NCI-H146 treated with DMSO at 0.1 percent for 48 hours (cell line): ENCODE measurements around the gene ARHGAP22.
A peak's percentile ranks its signal among the peaks of the same experiment; 100 is the strongest.

ENCODE experiments used
- DNase-seq: peaks from one replicate; lab custom pipeline; 2025; ENCODE audit not compliant: unreplicated experiment; lab: John Stamatoyannopoulos, UW

Gene ARHGAP22

DNA sequence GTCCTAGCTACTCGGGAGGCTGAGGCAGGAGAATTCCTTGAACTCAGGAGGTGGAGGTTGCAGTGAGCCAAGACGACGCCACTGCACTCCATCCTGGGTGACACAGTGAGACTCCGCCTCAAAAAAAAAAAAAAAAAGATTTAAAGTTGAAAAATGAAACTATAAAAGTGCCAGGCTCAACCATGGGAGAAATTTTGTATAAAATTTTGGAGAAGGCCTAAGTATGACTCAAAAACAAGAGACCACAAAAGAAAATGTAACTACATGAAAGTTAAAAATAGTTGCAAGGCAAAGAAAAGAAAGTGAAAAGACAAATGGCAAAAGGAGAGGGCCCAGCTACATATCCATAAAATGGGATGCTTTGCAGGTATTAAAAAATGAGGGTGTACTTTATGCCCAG is 104.1 kb downstream of the ARHGAP22 start:
- no peak for DNase-seq

DNA sequence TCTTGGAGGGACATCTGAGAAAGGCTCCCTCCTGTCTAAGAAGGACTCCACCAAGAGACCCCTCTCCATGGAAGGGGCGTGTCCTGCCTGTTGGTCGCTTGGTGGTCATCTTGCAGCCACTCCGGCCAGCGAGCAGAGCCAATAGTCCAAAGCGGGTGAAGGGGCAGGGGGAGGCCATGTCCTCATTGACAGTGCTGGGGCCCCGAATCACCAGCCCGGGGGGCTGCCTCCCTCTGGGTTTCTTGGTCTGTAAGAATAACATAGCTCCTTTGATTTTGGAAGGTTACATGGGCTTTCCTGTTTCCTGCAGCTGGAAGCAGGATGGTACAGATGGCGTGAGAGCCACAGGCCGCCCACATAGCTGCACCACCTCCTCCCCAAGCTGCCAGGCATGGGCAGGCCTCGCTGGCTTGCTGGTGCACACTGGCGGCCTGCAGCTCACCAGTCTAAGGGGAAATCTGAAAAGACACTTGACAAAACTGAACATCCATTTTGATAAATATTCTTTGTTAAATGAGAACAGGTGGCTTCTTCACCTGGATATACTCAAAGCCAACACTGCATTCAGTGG is 105.8 kb downstream of the ARHGAP22 start:
- DNase-seq: no peak

DNA sequence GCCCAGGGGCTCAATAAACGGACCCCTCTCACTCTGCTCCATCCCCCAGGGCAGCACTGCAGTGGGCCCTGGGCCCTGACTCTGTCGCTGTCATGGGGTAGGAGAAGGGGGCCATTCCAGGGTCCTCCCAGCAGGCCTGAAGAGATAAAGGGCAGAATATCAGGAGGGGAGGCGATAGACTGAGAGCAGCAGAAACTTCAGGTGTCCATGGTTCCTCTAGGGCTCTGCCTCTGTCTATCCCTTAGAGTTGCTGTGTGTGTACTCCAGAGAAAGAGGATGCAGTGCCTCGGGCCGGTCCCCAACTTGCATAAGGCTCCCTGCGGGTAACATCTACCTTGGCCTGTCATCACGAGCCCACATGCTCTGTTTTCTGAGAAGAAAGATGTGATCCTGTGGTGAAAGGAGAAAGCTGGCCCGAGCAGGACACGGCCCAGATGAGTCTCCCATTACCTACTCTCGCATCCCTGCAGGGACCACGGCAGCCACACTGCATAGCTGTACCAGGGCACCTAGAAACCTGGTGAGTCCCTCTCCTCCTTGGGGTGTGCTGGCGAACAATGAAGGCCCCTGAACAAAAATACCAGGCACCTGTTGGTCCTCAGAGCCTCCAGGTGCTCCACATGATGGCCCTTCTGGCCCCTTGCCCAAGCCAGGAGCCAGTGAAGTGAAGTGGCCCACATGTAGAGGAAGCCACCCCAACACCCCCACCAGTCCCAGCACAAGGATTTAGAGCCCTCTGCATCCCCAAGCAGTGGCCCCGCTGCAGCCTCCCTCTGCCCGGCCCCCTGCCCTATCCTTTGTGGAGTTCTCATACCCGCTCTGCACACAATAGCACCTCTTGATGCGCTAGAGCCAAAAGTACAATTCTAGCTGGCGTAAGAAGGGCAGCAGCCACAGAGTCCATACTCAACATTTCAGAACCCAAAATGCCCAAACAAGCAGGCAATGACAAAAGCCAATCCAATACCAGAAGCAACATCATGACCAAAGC is 106.8 kb downstream of the ARHGAP22 start:
- no peak for DNase-seq

DNA sequence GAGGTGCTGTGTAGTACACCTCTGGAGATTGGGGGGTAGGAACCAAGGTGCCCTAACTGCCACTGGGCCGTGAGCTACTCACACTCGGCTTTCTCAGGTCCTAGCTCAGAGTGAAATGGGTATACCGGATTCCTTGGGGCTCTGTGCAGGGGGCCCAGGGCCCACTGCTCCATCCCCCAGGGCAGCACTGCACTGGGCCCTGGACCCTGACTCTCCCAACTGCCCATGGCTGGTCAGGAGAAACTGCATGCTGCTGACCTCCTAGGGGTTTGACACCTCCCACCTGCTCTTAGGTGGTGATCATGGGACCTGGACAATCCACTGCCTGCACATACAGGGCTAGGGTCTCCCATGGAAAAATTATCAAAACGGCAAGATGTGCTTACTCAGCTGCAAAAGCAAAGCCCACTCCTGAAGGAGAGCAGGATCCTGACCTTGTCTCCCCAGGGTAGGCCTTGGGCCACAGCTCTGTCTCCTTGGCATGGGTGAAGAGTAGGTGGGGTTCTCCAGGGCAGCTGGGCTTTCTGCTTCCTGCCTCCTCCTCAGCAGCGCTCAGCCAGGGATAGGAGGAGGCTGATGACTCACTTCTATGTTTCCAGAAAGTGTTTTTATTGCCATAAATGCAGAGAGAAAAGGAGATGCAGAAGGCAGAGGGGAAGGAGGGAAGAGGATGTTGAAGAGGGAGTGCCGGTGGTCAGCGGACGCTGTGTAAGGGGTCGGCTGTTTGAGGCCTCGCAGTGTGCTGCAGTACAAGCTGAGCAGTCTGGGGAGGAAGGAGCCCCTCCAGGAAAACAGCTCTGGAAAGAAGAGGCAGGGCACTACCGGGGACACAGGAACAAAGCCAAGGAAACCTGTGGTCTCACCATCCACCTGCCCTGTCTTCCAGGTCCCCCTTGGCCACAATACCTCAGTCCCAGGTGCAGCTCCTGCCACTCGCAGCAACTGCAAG is 107.8 kb downstream of the ARHGAP22 start:
- DNase-seq: no peak

DNA sequence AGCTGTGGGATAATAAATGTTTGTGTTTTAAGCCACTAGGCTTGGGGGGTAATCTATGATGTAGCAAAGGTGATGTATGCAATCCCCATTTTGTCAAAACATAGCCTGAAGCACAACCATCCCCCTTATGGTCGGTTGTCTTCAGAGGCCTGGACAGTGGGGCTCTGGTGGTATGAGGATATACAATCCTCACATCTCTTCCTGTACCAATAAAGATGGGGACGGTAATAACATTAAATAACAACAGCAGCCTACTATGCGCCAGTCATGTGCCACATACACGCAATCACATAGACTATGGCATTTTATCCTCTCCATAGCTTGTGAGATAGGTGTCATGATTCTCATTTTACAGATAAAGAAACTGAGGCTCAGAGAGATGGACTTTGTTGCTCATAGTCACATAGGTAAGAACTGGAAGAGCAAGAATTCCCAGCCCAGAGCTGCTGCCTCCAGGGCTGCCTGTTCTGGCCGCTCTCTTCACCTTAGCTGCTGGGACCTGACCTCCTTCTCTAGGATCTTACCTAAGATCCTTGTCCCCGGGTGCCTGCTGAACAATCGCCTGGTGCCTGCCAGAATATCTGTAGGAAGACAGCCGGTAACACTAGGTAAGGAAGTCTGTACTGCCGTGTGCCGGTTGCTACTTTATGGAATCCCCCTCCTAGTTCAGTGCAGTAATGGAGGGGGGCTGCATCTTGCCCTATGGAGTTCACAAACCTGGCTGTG is 108.6 kb downstream of the ARHGAP22 start:
- DNase-seq: no peak

DNA sequence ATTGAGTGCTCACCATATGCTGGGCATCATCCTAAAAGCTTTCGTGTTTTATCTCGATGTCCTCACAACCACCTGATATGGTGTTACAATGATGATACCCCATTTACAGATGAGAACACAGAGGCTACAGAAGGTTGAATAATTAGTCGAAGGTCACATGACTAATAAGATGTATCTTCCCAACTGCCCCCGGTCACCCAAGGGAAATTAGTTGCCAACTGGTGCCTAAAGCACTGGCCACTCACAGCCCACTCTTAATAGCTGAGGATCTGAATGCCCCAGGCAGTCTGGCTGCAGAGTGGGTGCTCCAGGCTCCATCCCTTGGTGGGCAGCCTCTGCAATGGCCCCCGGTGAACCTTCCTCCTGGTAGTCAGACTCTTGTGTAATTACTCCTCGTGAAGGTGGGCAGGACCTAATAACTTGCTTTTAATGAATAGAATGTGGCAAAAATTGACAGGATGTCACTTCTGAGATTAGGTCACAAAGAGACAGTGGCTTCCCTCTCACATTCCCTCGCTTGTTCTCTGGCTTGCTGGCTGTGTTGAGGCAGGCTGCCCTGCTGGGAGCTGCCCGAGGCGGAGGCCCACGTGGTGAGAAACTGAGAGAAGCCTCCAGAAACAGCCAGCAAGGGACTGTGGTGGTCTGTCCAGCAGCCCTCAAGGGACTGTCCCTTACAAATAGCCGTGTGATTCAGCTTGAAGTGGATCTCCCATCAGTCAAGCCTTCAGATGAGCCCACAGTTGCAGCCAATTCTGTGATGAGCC is 109.4 kb downstream of the ARHGAP22 start:
- no peak for DNase-seq

DNA sequence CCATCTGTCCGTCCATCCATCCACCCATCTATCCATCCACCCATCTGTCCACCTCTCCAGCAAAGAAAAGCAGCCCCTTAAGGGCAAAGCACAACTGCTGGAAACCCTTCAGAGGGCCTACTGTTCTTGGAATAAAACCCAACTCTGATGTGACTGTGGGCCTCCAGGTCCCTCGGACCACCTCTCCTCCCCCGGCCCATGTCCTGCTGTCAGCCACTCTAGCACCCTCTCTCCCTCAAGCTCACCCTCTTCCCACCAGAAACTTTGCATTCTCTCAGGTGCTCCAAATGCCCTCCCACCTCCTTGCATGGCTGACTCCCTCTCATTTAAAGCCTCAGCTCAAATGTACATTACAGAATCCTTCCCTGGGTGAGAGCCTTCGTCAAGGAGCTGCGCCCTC is 110.3 kb downstream of the ARHGAP22 start:
- DNase-seq: no peak

DNA sequence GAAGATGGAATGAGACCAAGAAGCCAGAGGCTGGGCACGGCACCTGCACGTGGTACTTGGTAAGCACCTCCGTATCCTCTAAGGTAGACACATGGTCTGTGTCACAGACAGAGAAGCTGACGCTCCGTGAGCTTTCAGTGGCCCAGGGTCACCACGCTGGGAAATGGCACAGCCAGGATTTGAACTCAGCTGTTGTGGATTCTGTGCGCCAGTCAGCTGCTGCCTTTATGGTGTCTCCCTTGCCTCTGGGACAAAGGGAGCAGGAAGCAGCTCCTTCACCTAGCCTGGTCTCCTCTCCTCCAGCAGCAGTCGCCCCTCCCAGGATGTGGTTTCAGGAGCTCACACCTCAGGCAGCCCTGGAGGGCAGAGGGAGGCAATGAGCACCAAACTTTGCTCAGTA is 110.8 kb downstream of the ARHGAP22 start:
- no peak for DNase-seq

DNA sequence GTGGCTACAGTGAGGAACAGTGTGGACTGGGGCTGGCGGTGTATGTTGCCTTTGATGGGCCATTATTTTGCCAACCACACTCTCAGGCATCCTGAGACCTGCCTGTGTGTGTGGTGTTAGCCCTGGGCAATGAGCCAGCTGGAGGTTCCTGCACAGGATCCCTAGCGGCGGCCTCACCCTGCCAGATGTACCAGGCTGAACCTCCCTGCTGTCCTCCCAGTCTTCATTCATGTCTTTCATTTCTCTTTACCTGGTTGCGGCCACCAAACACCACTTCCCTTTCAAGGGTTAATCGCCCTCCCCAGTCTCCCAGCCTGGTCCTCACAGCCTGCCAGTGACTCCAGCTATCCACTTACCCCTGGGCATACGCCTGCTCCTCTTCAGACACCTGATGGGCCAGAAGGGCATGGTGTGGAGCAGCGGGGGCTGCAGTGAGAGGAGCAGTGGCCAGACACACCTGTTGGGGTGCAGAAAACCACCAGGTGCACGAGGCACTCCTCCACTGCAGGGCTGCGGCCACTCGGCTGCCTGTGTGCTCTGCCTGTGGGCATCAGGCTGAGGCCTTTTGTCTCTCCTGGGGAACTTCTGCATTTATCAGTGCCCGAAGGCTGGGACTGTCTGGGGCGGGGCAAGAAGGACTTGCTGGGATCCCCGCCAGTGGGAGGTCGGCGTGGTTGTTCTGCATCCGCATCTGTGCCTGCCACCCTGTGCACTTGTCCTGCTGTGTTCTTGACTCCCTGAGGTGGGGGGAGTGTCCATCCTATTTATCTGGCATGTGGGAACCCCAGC is 111.6 kb downstream of the ARHGAP22 start:
- DNase-seq: peak; percentile 8

DNA sequence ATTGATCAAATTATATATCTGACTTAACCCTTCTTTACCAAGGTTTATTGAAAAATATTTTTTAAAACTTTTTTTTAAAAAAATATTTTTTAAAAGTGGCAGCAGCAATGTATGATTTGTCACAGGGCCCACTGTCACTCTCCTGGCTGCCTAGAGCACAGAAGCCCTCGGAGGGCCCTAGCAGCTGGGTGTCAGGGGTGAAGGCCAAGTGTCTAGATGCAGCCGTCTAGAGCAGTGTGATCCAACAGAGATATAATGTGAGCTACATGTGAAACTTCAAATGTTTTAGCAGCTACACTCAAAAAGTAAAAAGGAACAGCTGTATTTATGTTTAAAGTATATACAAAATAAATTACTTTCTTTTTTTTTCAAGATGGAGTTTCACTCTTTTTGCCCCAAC is 112.7 kb downstream of the ARHGAP22 start:
- DNase-seq: no peak

DNA sequence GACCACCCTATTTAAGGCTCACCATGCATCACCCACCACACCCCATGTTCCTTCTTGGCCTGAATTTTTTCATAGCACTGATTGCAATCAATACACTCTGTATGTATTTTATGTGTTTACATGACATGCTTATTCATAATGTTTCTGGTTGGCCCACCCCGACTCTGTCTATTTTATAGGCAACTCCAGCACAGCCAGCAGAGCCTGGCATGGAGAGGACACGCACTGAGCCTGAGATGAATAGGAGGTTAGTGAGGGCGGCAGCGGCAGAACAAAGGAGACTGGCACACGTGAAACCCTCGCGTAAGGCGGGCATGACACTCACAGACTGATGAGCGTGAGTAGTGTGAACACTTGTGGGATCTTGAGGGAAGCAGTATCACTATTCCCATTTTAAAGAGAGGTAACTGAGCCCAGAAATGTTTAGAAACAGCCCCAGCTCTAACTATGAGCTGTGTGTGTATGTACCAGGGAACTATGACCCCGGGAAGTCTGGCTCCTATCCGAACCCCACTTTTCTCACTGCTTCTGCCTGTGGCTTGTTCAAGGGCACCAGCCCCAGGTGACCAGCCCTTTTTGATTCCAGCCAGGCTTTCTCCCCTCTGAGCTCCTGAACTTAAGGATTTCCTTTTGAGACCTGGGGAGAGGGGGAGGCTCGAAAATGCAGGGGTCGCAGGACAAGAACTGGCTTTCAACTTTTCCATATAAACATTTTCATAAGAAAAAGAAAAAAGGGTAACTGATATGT is 113.3 kb downstream of the ARHGAP22 start:
- DNase-seq: no peak

DNA sequence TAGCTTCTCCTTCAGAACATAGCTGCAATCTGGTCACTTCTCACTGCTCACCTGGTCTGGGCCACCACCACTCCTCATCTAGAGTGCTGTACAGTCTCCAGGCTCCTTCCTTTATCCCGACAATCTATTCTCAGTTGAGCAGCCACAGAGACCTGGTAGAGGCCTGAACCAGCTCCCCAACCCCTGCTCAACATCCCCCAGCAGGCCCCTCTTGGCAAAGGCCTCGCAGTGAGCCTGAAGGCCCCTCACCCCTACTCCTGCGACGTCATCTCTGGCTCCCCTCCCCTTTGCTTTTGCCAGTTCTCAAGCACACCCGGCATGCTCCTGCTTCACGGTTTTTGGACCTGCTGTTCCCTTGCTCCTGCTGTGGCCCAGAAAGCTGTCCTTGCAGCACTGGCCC is 113.9 kb downstream of the ARHGAP22 start:
- no peak for DNase-seq

DNA sequence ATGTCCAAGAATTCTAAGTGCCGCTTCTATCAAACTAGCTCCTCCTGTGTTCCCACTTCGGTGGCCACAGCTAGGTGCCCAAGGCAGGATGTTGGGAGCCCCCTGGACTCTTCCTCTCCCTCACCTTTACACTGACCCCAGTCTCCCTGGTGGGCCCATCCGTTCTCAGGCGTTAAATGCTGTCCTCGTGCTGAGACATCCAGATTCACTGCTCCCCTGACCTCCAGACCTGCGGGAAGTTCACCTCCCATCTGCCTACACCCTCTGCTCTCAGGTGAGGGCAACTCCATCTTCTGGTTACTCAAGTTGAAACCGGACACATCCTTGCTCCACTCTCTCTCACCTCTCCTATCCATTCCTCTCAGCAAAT is 114.3 kb downstream of the ARHGAP22 start:
- no peak for DNase-seq

DNA sequence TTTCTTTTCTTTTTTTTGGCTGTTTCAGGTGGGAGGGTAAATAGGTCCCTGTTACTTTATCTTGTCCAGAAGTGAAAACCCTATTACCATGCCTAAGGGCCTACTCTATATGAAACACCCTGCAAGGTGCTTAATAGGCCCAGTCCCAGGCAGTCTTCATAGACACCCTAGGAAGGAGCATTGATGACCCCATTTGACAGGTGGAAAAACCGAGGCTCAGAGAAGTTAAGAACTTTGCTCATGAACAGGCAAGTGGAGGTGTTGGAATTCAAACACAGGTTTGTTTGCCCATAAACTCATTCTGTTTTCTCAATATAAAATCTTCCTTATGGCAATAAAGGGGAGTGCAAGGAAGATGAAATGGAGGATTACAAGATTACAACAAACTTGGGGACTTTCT is 115.8 kb downstream of the ARHGAP22 start:
- no peak for DNase-seq

DNA sequence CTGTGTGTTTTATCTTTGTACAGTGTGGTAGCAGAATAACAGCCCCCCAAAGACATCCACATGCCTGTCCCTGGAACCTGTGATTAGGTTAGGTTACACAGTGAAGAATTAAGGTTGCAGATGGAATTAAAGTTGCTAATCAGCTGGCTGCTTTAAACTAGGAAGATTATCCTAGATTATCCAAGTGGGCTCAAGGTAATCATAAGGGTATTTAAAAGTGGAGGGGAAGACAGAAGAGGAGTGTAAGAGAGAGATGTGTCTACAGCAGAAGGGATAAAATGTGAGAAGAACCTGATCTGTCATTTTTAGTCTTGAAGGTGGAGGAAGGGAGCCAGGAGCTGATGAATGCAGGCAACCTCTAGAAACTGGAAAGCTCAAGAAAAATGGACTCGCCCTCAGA is 117.6 kb downstream of the ARHGAP22 start:
- no peak for DNase-seq

DNA sequence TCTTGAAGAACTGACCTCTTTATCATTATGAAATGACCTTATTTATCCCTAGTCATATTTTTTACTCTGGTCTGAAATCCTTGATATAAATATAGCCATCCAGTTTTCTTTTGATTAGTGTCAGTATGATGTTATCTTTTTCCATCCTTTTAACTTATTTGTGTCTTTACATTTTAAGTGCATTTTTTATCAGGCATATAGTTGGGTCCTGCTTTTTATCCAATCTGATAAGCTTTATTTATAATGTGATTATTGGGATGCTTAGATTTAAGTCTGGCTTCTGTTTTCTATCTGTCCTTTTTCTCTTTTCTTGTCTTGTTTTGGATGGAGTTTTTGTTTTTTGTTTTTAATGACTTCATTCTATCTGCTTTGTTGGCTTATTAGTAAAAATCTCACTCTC is 119.2 kb downstream of the ARHGAP22 start:
- no peak for DNase-seq

DNA sequence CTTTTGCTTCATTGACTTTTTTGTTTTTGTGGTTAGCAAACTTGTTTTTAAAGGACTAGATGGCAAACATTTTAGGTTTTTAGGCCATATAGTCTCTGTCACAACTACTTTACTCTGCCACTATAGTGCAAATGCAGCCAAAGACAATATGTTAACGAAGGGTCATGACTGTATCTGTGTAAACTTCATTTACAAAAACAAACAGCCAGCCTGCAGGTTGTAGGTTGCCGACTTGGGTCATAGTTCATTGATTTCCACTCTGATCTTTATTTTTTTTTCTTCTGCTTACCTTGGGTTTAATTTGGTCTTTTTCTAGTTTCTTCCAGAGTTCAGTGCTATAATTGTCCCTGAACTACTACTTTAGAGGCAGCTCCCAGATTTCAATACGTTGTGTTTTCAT is 120.0 kb downstream of the ARHGAP22 start:
- no peak for DNase-seq

DNA sequence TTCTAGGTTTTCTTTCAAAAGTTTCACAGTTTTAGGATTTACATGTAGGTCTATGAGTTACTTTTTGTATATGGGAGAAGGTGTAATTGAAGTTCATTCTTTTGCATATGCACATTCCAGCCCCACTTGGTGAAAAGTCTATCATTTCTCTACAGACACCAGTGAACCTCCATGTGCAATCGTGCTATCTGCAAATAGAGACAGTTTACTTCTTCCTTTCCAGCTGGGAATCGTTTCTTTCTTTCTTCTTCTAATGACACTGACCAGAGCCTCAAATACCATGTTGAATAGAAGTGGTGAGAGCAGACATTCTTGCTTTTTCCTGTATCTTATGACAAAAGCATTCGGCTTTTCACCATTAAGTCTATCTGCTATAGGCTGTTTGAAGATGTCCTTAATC is 122.7 kb downstream of the ARHGAP22 start:
- no peak for DNase-seq

DNA sequence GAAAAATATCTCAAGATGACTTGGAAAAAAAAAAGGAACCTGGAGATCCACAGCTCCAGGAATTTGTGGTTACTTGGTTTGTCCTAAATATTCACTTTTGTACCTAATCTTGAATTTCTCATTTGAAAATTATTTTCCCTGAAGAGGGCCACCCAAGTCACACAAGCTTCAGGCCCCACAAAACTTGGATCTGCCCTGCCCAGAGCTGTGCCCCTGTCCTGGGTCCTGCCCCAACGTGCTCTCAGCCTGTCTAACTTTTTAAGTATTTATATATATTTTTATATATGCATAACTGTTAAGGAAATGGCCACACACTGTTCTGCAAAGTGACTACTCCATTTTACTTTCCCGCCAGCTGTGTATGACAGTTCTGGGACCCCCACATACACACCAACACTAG is 123.5 kb downstream of the ARHGAP22 start:
- DNase-seq: no peak
